Measurements from ENCODE around the gene SNED1.

DNA sequence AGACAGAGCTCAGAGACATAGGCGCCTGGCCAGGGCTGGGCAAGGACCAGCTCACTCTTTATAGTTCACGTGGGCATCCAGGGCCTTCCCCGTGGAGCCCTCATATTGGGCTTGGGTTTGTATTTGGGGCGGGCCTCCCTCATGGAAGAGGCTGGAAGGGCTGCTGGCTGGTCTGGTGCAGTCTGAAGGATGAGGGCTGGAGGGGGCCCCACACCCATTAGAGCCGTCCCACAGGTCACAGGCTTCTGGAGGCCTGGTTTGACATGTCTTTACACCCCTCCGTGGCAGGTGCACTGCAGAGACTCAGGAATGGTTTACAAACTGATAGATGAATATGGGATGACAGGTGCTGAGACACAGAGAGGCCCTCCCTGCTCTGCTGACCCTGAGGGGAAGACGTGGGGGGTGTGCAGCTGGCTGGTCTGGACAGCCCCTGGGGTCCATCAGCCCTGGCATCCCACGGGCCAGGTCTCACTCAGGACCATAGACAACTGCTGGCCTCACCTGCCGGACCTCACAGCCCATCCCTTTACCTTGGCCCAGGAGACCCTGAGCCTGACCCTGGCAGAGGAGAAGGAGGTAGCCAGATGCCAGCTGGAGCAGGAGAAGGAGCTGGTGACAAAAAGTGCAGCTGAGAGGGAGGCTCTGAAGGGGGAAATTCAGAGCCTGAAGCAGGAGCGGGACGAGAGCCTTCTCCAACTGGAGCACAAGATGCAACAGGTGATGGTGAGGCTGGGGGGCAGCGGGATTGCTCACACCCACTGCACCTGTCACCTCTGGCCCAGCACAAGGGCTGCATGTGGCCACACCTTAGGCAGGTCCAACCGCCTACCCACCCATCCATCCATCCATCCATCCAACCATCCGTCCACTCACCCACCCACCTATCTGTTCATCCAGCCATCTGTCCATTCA, 48.4 kb upstream of the SNED1 start:
- TF ChIP-seq POLR2A (IDR thresholded peaks at IDR 0.05; ENCODE audit: low read length), result no peak
- no peak for TF ChIP-seq CTCF (IDR thresholded peaks at IDR 0.05)
- TF ChIP-seq NFE2L2 (conservative IDR thresholded peaks at IDR 0.05; ENCODE audit: low read length), result no peak
- no peak for TF ChIP-seq EHMT2 (IDR thresholded peaks at IDR 0.05; ENCODE audit: low read depth)
- no peak for TF ChIP-seq EP300 (IDR thresholded peaks at IDR 0.05)
- no peak for TF ChIP-seq GATA3 (IDR thresholded peaks at IDR 0.05; ENCODE audit: borderline replicate concordance)
- TF ChIP-seq CHD2 (IDR thresholded peaks at IDR 0.05; ENCODE audit: low read length, partially characterized antibody), result no peak
- TF ChIP-seq ZC3H11A (IDR thresholded peaks at IDR 0.05), result no peak
